ENCODE data around the gene TMEM44. TPM values are rescaled to one million over a fixed set of nuclear protein-coding genes. Genes with fewer than 3 reads are reported as not detected.

Gene TMEM44
- total and polyA plus RNA-seq, 9 of the 15 experiments (the other 6 are each of a cell fraction or from before 2014, with no cell fraction given): 0.53 to 18.1 (median 11.3) TPM

DNA sequence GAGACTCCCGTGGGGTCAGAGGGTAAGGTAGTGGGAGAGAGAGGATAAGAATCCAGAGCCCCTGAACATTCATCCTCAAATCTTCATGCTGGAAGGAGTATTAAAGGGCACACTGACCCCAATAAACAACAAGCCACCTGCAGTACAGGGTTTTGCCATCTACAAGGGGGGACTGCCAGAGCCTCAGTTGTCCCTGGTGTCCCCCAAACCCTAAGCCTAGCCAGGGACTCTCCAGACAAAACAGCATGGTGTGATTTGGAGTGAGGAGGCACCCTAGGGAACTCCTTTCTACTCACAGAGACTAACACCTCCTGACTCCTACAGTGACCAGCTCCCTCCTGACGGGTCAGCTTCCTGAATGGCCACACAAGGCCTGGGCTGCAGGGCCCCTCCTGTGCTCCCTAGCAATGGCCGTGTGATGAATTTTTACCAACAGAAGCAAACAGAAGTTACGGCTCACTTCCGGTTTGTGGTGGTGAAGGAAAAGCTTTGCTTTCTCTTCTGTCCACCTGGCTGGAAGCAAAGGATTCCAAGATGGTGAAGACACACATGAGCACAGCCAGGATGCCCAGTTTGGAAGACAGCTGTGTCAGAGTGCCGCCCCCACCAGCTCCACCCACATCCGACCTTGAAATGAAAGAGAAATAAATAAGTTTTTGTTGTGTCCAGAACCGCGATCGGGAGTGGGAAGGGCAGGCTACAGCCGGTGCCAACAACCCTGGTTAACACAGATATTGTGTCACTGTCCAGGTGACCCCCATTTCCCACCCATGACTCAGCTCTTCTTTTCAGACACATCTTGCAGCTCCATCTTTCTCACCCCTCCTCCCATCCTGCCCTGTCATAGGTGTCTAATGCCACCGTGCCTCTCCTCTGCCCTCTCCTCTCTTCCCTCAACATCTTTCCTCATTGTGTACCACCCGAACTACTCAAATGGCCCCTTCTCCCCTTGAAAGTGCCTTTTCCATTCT lies 76.8 kb downstream of the TMEM44 start (continued):
- TF ChIP-seq KDM1A (IDR thresholded peaks at IDR 0.05) (peak in 1 of 2 experiments; percentile 52; a peak in 1 of 4 replicates), MECOM (CRISPR knock-in tag; IDR thresholded peaks at IDR 0.05) (no peak), CREB1 (IDR thresholded peaks at IDR 0.05) (0 out of 2 replicates have a peak, but pooled peaks have one; percentile 16), CREB1 (CRISPR knock-in tag; IDR thresholded peaks at IDR 0.05) (no peak), U2AF2 (optimal IDR thresholded peaks at IDR 0.05; ENCODE audit: low read depth, low read length) (no peak), EP400 (IDR thresholded peaks at IDR 0.05) (0 out of 2 replicates have a peak, but pooled peaks have one; percentile 36), KDM4B (IDR thresholded peaks at IDR 0.05; ENCODE audit: borderline replicate concordance in 2 of 2, low read depth in 1 of 2) (no peak), ZNF175 (CRISPR knock-in tag; IDR thresholded peaks at IDR 0.05; ENCODE audit: low read depth) (peak; percentile 60), STAG1 (CRISPR knock-in tag; IDR thresholded peaks at IDR 0.05; ENCODE audit: borderline replicate concordance) (no peak), SMARCE1 (IDR thresholded peaks at IDR 0.05) (peak; percentile 76), MAZ (CRISPR knock-in tag; conservative IDR thresholded peaks at IDR 0.05 in 1 of 2, IDR thresholded peaks at IDR 0.05 in 1 of 2) (no peak), NR4A1 (CRISPR knock-in tag; IDR thresholded peaks at IDR 0.05) (no peak), NR4A1 (tag; IDR thresholded peaks at IDR 0.05) (peak; percentile 54; the same call in 1 of the 2 replicates), TGIF2 (CRISPR knock-in tag; IDR thresholded peaks at IDR 0.05) (no peak), SP2 (IDR thresholded peaks at IDR 0.05; ENCODE audit: extremely low read depth, low read depth, low read length, poor library complexity, severe bottlenecking) (no peak), ZNF217 (CRISPR knock-in tag; IDR thresholded peaks at IDR 0.05) (no peak), CTBP1 (IDR thresholded peaks at IDR 0.05; ENCODE audit: borderline replicate concordance) (peak; percentile 52), TRIM24 (IDR thresholded peaks at IDR 0.05) (peak in 1 of 2 experiments; percentile 50; a peak in 1 of 4 replicates), WHSC1 (IDR thresholded peaks at IDR 0.05; ENCODE audit: low read length) (no peak)
- TF ChIP-seq, protein P1, sequence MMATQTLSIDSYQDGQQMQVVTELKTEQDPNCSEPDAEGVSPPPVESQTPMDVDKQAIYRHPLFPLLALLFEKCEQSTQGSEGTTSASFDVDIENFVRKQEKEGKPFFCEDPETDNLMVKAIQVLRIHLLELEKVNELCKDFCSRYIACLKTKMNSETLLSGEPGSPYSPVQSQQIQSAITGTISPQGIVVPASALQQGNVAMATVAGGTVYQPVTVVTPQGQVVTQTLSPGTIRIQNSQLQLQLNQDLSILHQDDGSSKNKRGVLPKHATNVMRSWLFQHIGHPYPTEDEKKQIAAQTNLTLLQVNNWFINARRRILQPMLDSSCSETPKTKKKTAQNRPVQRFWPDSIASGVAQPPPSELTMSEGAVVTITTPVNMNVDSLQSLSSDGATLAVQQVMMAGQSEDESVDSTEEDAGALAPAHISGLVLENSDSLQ (IDR thresholded peaks at IDR 0.05): no peak
- TF ChIP-seq, protein P2, sequence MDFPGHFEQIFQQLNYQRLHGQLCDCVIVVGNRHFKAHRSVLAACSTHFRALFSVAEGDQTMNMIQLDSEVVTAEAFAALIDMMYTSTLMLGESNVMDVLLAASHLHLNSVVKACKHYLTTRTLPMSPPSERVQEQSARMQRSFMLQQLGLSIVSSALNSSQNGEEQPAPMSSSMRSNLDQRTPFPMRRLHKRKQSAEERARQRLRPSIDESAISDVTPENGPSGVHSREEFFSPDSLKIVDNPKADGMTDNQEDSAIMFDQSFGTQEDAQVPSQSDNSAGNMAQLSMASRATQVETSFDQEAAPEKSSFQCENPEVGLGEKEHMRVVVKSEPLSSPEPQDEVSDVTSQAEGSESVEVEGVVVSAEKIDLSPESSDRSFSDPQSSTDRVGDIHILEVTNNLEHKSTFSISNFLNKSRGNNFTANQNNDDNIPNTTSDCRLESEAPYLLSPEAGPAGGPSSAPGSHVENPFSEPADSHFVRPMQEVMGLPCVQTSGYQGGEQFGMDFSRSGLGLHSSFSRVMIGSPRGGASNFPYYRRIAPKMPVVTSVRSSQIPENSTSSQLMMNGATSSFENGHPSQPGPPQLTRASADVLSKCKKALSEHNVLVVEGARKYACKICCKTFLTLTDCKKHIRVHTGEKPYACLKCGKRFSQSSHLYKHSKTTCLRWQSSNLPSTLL (IDR thresholded peaks at IDR 0.05): no peak
- TF ChIP-seq, protein P3, sequence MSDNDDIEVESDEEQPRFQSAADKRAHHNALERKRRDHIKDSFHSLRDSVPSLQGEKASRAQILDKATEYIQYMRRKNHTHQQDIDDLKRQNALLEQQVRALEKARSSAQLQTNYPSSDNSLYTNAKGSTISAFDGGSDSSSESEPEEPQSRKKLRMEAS (CRISPR knock-in tag; IDR thresholded peaks at IDR 0.05): 0 out of 2 replicates have a peak, but pooled peaks have one; percentile 8
